ENCODE data around the gene C1QL2.

Gene C1QL2

GRCh38 chr2:119158563-119159347 lies at the start of gene C1QL2:
C1QL2 (minus strand) TSS chr2:119158751; CDS start chr2:119158269, 482 bp downstream.
- FAIRE-seq = no peak
- peak; percentile 61 for DNase-seq (ENCODE audit: low spot score)

- FAIRE-seq (peak; percentile 17), DNase-seq (ENCODE audit: low spot score) (no peak)
Measured at GRCh38 chr2:119207447-119207846, 48.9 kb upstream of the C1QL2 start.

GRCh38 chr2:119206201-119206600 lies 47.6 kb upstream of the C1QL2 start:
- FAIRE-seq = peak; percentile 77
- DNase-seq (ENCODE audit: low spot score) = no peak

- FAIRE-seq (no peak), DNase-seq (ENCODE audit: low spot score) (no peak)
Measured at GRCh38 chr2:119205001-119205706, 46.6 kb upstream of the C1QL2 start.

GRCh38 chr2:119204525-119204924 lies 46.0 kb upstream of the C1QL2 start:
- FAIRE-seq = peak; percentile 90
- no peak for DNase-seq (ENCODE audit: low spot score)

- DNase-seq (ENCODE audit: low spot score) (no peak), FAIRE-seq (peak; percentile 83)
Measured at GRCh38 chr2:119202610-119203310, 44.2 kb upstream of the C1QL2 start.

- no peak for FAIRE-seq
- DNase-seq (ENCODE audit: low spot score) = no peak
Measured at GRCh38 chr2:119201815-119202214, 43.3 kb upstream of the C1QL2 start.

GRCh38 chr2:119198240-119198840 lies 39.8 kb upstream of the C1QL2 start:
- peak; percentile 32 for FAIRE-seq
- peak; percentile 73 for DNase-seq (ENCODE audit: low spot score)

GRCh38 chr2:119197529-119198239 lies 39.1 kb upstream of the C1QL2 start:
- peak; percentile 72 for FAIRE-seq

GRCh38 chr2:119197126-119197405 lies 38.5 kb upstream of the C1QL2 start:
- DNase-seq (ENCODE audit: low spot score) = no peak
- FAIRE-seq = no peak

More at GRCh38 chr2:119197529-119198239, 39.1 kb upstream of the C1QL2 start:
- DNase-seq (ENCODE audit: low spot score) = no peak

GRCh38 chr2:119196301-119197125 lies 38.0 kb upstream of the C1QL2 start:
- FAIRE-seq = no peak

GRCh38 chr2:119195887-119196286 lies 37.3 kb upstream of the C1QL2 start:
- DNase-seq (ENCODE audit: low spot score) (no peak), FAIRE-seq (no peak)

More at GRCh38 chr2:119196301-119197125, 38.0 kb upstream of the C1QL2 start:
- DNase-seq (ENCODE audit: low spot score) = no peak

- FAIRE-seq = no peak
Measured at GRCh38 chr2:119195001-119195400, 36.5 kb upstream of the C1QL2 start.

GRCh38 chr2:119192893-119193292 lies 34.3 kb upstream of the C1QL2 start:
- DNase-seq (ENCODE audit: low spot score) (no peak), FAIRE-seq (no peak)

More at GRCh38 chr2:119195001-119195400, 36.5 kb upstream of the C1QL2 start:
- DNase-seq (ENCODE audit: low spot score) = no peak

- peak; percentile 5 for FAIRE-seq
- no peak for DNase-seq (ENCODE audit: low spot score)
Measured at GRCh38 chr2:119190321-119191111, 32.0 kb upstream of the C1QL2 start.

GRCh38 chr2:119184512-119184911 lies 26.0 kb upstream of the C1QL2 start:
- DNase-seq (ENCODE audit: low spot score) (peak; percentile 65), FAIRE-seq (peak; percentile 82)

- FAIRE-seq (no peak), DNase-seq (ENCODE audit: low spot score) (no peak)
Measured at GRCh38 chr2:119181791-119182445, 23.4 kb upstream of the C1QL2 start.

- no peak for DNase-seq (ENCODE audit: low spot score)
- no peak for FAIRE-seq
Measured at GRCh38 chr2:119181391-119181790, 22.8 kb upstream of the C1QL2 start.

GRCh38 chr2:119180892-119181291 lies 22.3 kb upstream of the C1QL2 start:
- DNase-seq (ENCODE audit: low spot score) = no peak
- no peak for FAIRE-seq
